SKM-1 (cell line): ENCODE data around the gene ABCC8.

Source experiments
- DNase-seq: peaks from one replicate; lab custom pipeline; 2025; ENCODE audit not compliant: unreplicated experiment; lab: John Stamatoyannopoulos, UW

ABCC8 gene

GRCh38 chr11:17354601-17354991 lies 122.0 kb downstream of the ABCC8 start:
- DNase-seq: peak; percentile 69

- DNase-seq: no peak
These were observed 122.6 kb downstream of the ABCC8 start for GRCh38 chr11:17353821-17354600.

- peak; percentile 22 for DNase-seq
These were observed 123.5 kb downstream of the ABCC8 start for GRCh38 chr11:17352950-17353820.

- peak; percentile 60 for DNase-seq
These were observed 125.0 kb downstream of the ABCC8 start, which contains the start of gene NCR3LG1 for GRCh38 chr11:17351510-17352176. TSS of gene NCR3LG1 (plus strand) at chr11:17351800. CDS start at chr11:17351970, 170 bp downstream.

- no peak for DNase-seq
These were observed 125.5 kb downstream of the ABCC8 start for GRCh38 chr11:17351172-17351509.

GRCh38 chr11:17350455-17351171 lies 126.0 kb downstream of the ABCC8 start:
- DNase-seq: no peak

- no peak for DNase-seq
These were observed 129.0 kb downstream of the ABCC8 start for GRCh38 chr11:17347676-17348075.

- DNase-seq: no peak
These were observed 132.7 kb downstream of the ABCC8 start for GRCh38 chr11:17343907-17344306.

GRCh38 chr11:17343257-17343656 lies 133.4 kb downstream of the ABCC8 start:
- no peak for DNase-seq
